DOHH2 (cell line): ENCODE measurements around the gene DHRS13.

Experiments used
- CTCF ChIP-seq: fragments of 200-600 bp; sonication (generic); IDR thresholded peaks from one replicate; pipeline ENCODE4 v1.5.1; 2014; ENCODE audit warnings: antibody characterized with exemption, mild to moderate bottlenecking, low read depth, low read length; ENCODE audit not compliant: poor library complexity, severe bottlenecking
- EZH2phosphoT487 ChIP-seq: fragments of 200-600 bp; sonication (generic); IDR thresholded peaks from 2 replicates; pipeline ENCODE4 v1.6.1; 2017; ENCODE audit warnings: borderline replicate concordance, mild to moderate bottlenecking, antibody characterized with exemption, low read length, moderate library complexity, mixed read lengths

DNA sequence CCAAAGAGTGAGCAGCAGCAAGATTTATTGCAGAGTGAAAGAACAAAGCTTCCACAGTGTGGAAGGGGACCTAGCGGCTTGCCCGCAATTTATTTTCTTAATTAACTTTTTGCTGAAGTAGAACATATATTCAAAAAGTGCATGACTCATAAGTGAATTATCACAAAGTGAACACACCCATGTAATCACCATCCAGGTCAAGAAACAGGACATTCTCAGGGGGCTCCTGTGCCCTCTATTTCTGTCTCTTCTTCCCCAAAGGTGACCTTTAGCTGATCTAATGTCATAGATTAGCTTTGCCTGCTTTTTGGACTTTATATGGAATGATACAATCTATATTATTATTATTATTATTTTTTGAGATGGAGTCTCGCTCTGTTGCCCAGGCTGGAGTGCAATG is 28.1 kb downstream of the DHRS13 start:
- TF ChIP-seq CTCF = no peak
- TF ChIP-seq EZH2phosphoT487 = no peak
